Measurements from ENCODE around the gene TIMM10. TPM values are rescaled to one million over a fixed set of nuclear protein-coding genes. Genes with fewer than 3 reads are reported as not detected.

TIMM10 gene
- total and polyA plus RNA-seq, 2 donors (not counting 1 experiment from before 2014, with no cell fraction given): 32.2 to 57.6 TPM

- H2AFZ ChIP-seq (ENCODE audit: low read length): no peak overlapping the region
- no peak overlapping the region for H3K4me3 ChIP-seq (replicated peaks in 1 of 4; ENCODE audit: control extremely low read depth in 1 of 4, insufficient read depth in 1 of 4, low read depth in 3 of 4, low read length in 4 of 4)
Observed at GRCh38 chr11:57501953-57502352, 28.6 kb downstream of the TIMM10 start.

GRCh38 chr11:57500926-57501325 lies 29.6 kb downstream of the TIMM10 start:
- peaks cover 7% of the 10 kb centered on the region for H3K4me1 ChIP-seq (ENCODE audit: control insufficient read depth, extremely low read depth, insufficient read depth, low read length)
- no peak overlapping the region for H3K27ac ChIP-seq (ENCODE audit: insufficient read depth, low read length)
- peaks cover 4% of the 10 kb centered on the region for H3K36me3 ChIP-seq (ENCODE audit: control insufficient read depth, insufficient read depth, low read length)
- TF ChIP-seq EZH2 (IDR thresholded peaks at IDR 0.05; ENCODE audit: low read length, missing control alignments) (no peak), CTCF (conservative IDR thresholded peaks at IDR 0.05 in 1 of 2, IDR thresholded peaks at IDR 0.05 in 1 of 2; ENCODE audit: low read depth in 1 of 2, low read length in 2 of 2) (no peak)
- H4K20me1 ChIP-seq (ENCODE audit: control insufficient read depth, extremely low read depth, insufficient read depth, low read length): no peaks in the 10 kb centered on the region
- no peak overlapping the region for H2AFZ ChIP-seq (ENCODE audit: low read length)
- no peak for DNase-seq (ENCODE audit: low read depth in 2 of 2)
- no peaks in the 10 kb centered on the region for H3K79me2 ChIP-seq (ENCODE audit: control insufficient read depth, insufficient read depth, low read length)
- no peak overlapping the region for H3K9ac ChIP-seq (ENCODE audit: insufficient read depth, low read length)
- no peak overlapping the region for H3K4me2 ChIP-seq (ENCODE audit: extremely low read depth, insufficient read depth, low read length)
- H3K27me3 ChIP-seq (ENCODE audit: control insufficient read depth, insufficient read depth, low read length): no peaks in the 10 kb centered on the region
- no peak overlapping the region for H3K4me3 ChIP-seq (replicated peaks in 1 of 4; ENCODE audit: control extremely low read depth in 1 of 4, insufficient read depth in 1 of 4, low read depth in 3 of 4, low read length in 4 of 4)
- H3K9me3 ChIP-seq (ENCODE audit: control insufficient read depth, insufficient read depth, low read depth, low read length): no peaks in the 10 kb centered on the region

More at GRCh38 chr11:57501953-57502352, 28.6 kb downstream of the TIMM10 start:
- Histone ChIP-seq H3K27ac (ENCODE audit: insufficient read depth, low read length) (no peak overlapping the region), H3K79me2 (ENCODE audit: control insufficient read depth, insufficient read depth, low read length) (no peaks in the 10 kb centered on the region), H3K27me3 (ENCODE audit: control insufficient read depth, insufficient read depth, low read length) (no peaks in the 10 kb centered on the region), H3K4me2 (ENCODE audit: extremely low read depth, insufficient read depth, low read length) (no peak overlapping the region), H3K4me1 (ENCODE audit: control insufficient read depth, extremely low read depth, insufficient read depth, low read length) (peaks cover 7% of the 10 kb centered on the region), H3K9me3 (ENCODE audit: control insufficient read depth, insufficient read depth, low read depth, low read length) (no peaks in the 10 kb centered on the region), H3K9ac (ENCODE audit: insufficient read depth, low read length) (no peak overlapping the region), H3K36me3 (ENCODE audit: control insufficient read depth, insufficient read depth, low read length) (peaks cover 4% of the 10 kb centered on the region), H4K20me1 (ENCODE audit: control insufficient read depth, extremely low read depth, insufficient read depth, low read length) (no peaks in the 10 kb centered on the region)
- peak in 1 of 2 donors; percentile 8 for DNase-seq (ENCODE audit: low read depth in 2 of 2)
- TF ChIP-seq EZH2 (IDR thresholded peaks at IDR 0.05; ENCODE audit: low read length, missing control alignments): no peak
- TF ChIP-seq CTCF (conservative IDR thresholded peaks at IDR 0.05 in 1 of 2, IDR thresholded peaks at IDR 0.05 in 1 of 2; ENCODE audit: low read depth in 1 of 2, low read length in 2 of 2): no peak

GRCh38 chr11:57500515-57500914 lies 30.0 kb downstream of the TIMM10 start:
- Histone ChIP-seq H3K4me1 (ENCODE audit: control insufficient read depth, extremely low read depth, insufficient read depth, low read length) (peaks cover 7% of the 10 kb centered on the region), H4K20me1 (ENCODE audit: control insufficient read depth, extremely low read depth, insufficient read depth, low read length) (no peaks in the 10 kb centered on the region), H3K36me3 (ENCODE audit: control insufficient read depth, insufficient read depth, low read length) (peaks cover 4% of the 10 kb centered on the region), H3K27me3 (ENCODE audit: control insufficient read depth, insufficient read depth, low read length) (no peaks in the 10 kb centered on the region), H3K9ac (ENCODE audit: insufficient read depth, low read length) (no peak overlapping the region), H3K27ac (ENCODE audit: insufficient read depth, low read length) (no peak overlapping the region), H3K79me2 (ENCODE audit: control insufficient read depth, insufficient read depth, low read length) (no peaks in the 10 kb centered on the region), H2AFZ (ENCODE audit: low read length) (no peak overlapping the region), H3K4me3 (replicated peaks in 1 of 4; ENCODE audit: control extremely low read depth in 1 of 4, insufficient read depth in 1 of 4, low read depth in 3 of 4, low read length in 4 of 4) (no peak overlapping the region), H3K9me3 (ENCODE audit: control insufficient read depth, insufficient read depth, low read depth, low read length) (no peaks in the 10 kb centered on the region), H3K4me2 (ENCODE audit: extremely low read depth, insufficient read depth, low read length) (no peak overlapping the region)
- DNase-seq (ENCODE audit: low read depth in 2 of 2): no peak
- TF ChIP-seq EZH2 (IDR thresholded peaks at IDR 0.05; ENCODE audit: low read length, missing control alignments): no peak

Measured in fibroblast of lung (primary cell).